NCI-H345 treated with DMSO at 0.1 percent for 48 hours (cell line): ENCODE results near the gene PDE12.
A peak's percentile ranks its signal among the peaks of the same experiment; 100 is the strongest.
"Not testable (repeated sequence)": the region's sequence is repeated elsewhere in the genome, so short reads cannot be mapped to it uniquely, and the experiment has no call there.

Experiments used
- DNase-seq: peaks from one replicate; lab custom pipeline; 2025; ENCODE audit not compliant: unreplicated experiment; lab: John Stamatoyannopoulos, UW

The PDE12 gene

DNA sequence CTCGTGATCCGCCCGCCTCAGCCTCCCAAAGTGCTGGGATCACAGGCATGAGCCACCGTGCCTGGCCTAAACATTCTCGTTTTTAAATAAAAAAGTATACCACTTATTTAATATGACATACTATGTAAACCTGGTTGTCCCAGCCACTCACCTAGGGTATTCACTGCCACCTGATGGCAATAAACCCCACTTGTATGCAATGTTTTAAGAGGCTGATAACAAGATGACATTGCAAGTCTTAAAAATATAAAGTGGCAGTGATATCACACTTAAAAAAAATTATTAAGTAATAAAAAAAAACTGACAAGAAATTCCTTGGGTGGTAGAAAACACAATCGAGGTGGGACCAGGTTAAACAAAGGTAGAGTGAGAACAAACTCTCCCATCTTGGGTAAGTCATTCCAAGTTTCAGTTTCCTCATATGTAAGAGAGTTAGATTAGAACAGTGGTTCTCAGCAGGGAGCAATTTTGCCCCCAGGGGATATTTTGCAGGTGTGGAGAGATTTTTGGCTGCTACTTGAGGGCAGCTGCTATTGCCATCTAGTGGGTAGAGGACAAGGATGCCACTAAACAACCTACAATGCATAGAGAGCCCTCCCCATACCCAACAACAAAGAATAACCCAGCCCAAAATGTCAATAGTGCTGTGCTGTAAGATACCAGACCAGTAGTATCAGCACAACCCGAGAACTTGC lies 26.5 kb downstream of the PDE12 start:
- no peak for DNase-seq

DNA sequence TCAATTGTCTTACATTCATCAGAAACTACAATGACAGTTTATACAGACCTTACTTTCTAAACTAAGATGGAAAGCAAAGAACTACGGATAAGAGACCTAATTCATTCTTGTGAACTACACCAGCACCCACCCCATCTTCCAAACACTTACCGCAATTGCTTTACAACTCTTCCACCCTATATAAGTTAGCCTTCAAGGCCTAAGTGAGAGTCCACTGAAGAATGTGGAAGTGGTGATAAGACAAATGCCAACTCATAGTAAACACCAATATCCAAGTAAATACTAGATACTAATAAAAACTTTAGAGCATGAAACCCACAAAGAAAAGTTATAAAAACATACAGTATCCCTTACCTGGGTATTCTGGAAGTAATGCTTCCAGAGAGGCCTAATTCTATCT lies 27.5 kb downstream of the PDE12 start:
- no peak for DNase-seq

DNA sequence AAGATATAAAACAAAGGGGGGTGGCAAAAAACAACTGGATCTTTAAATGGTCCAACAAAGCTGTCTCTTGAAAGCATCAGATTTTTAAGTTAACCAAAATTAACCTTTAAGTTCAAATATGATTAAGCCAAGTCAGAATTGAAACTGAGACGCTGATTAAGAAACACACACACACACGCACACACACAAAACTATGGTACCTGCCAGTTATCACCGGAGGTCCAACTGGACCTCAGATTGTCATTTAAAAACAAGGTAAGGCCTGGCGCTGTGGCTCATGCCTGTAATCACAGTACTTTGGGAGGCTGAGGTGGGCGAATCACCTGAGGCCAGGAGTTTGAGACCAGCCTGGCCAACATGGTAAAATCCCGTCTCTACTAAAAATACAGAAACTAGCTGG lies 30.7 kb downstream of the PDE12 start:
- no peak for DNase-seq

DNA sequence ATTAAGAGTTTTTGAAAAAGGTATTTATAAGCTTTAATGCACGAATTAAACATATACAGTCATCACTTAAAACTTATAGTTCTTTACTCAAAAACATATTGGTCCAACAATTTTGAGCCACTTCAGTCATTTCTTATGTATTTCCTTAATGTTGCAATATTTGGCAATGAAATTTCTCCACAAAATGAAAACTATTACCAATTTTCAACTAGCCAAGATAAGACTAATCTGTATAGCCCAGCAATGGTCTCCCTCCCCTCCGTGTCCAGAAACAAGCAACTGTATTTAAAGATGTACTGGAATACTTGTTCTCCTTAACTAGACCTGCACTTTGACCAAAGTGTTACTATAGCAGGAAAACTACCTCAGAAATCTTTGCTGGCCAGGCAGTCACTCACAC lies 31.8 kb downstream of the PDE12 start:
- no peak for DNase-seq

DNA sequence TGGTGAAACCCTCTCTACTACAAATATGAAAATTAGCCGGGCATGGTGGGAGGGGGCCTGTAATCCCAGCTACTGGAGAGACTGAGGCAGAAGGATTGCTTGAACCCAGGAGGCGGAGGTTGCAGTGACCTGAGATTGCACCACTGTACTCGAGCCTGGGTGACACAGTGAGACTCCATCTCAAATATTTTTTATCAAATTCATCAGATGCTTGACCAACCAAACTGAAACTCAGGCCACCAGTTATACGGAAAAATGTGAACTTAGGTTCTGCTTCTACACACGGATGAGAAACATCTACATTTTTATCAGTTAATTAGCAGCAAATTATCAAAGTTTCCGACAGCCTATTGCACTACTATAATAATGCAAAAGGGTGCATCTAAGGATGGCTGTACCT lies 36.2 kb downstream of the PDE12 start:
- no peak for DNase-seq

DNA sequence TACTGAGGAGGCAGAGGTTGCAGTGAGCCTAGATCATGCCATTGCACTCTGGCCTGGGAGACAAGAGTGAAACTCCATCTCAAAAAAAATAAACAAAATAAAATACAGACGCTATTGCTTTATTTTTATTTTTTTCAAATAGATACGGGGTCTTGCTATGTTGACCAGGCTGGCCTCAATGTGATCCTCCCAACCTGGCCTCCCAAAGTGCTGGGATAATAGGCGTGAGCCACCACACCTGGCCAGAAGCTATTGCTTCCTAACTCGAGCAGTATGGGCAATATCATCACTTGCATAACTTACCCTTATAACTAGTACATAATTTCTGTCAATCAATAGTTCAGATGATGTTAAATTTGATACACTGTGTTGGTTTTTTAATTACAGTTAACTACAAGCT lies 38.1 kb downstream of the PDE12 start:
- no peak for DNase-seq

- DNase-seq: no peak
Observed at GRCh38 chr3:57594576-57594975, 38.5 kb downstream of the PDE12 start.

DNA sequence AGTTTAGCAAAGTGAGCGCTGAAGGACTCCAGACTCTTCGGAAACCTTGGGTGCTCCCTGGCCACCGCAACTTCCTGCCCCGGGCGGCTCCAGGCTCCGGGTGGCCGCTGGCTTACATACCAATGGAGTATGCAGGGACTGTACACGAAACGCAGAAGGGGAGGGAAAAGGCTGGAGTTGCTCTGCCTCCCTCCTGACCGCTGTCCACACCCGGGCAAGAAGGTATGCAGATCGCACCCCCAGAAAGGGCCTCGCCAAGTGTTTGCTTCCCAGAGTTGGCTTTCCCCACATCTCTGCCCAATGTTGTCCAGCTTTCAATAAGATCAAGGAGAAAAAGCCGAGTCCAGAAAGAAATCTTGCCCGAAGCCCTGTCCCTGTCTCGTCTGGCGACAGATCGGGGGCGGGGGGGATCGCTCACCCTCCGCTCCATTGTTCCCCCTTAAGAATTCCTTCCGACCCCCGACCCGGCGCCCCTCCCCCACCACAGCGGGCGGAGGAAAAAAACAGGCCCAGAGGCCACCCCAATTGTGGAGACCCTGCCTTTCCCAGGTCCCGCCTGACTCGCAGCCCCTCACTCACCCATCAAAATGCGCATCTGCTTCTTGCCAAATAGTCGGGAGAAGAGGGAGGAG lies 40.5 kb downstream of the PDE12 start:
- DNase-seq: no peak

DNA sequence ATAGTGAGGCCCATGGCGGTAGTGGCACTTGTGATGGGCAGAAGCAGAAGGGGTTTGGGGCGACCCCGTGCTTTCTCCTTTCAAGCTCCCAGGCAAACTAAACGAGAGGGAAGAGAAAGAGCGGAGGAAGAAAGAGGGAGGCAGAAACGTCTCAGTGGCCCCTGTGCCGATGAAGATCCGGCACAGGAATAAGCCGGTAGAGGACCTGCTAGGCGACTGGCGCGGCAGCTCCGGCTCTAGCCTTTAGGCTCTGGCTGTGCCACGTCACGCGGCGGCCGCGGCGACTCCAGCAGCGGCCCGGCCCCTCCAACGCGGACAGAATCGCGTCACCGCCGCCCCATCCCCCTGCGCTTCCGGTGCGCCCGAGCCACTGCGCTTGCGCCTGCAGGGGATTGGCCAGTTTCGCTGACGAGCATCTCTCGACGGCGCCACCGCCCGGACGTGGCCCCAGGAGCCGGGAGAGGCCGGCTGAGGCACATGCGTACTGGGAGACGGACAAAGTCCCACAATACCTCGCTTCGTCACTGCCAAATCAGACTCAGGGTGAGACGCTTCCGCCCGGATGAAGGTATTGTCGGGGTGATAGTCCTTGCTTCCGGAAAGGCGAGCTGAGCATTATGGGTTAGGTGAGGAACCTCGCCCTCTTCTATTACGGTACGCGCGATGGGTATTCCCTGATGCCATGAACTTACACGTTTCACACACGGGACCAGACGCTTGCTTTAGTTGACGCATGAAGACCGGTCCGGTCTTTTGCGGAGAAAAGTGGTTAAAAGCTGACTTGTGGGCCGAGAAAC lies 41.3 kb downstream of the PDE12 start, which contains the start of gene ARF4:
Gene ARF4, minus strand, starts transcription at position 218 of the 797 bp plus-strand sequence. Its CDS starts 204 bp downstream, at position 14.
- DNase-seq: peak; percentile 91

GRCh38 chr3:57598765-57599360 lies 42.8 kb downstream of the PDE12 start:
- no peak for DNase-seq

DNA sequence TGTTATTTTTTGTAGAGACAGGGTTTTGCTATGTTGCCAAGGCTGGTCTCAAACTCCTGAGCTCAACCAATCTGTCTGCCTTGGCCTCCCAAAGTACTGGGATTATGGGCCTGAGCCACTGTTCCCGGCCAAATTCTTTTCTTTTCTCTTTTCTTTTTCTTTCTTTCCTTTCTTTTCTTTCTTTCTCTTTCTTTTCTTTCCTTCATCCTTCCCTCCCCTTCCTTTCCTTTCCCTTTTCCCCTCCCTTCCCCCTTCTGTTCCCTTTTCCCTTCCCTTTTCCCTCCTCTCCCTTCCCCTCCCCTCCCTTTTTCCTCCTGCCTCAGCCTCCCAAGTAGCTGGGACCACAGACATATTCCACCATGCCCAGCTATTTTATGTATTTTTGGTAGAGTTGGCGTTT lies 44.1 kb downstream of the PDE12 start:
- DNase-seq: no peak

DNA sequence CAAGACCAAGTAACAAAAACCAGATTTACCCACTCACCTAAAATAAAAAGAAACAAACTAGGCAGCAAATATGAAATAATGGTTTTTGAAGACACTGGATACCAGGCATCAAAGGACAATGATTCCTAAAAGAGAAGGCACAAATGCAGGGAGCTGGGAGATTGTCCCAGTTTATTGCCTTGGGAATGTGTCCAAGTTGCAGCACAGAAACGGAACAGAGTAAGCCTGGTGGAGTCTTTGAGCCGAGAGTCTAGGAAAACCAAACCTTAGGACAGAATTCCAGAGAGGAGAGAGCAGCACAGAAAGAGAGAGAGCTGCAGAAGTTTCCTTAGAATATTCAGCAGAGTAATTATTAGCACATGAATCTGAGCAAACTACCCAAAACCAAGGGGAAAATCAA lies 48.9 kb downstream of the PDE12 start:
- DNase-seq: no peak

- DNase-seq: no peak
Observed at GRCh38 chr3:57605683-57606082, 49.6 kb downstream of the PDE12 start.

- DNase-seq: not testable (repeated sequence)
Observed at GRCh38 chr3:57611870-57612269, 55.8 kb downstream of the PDE12 start.

DNA sequence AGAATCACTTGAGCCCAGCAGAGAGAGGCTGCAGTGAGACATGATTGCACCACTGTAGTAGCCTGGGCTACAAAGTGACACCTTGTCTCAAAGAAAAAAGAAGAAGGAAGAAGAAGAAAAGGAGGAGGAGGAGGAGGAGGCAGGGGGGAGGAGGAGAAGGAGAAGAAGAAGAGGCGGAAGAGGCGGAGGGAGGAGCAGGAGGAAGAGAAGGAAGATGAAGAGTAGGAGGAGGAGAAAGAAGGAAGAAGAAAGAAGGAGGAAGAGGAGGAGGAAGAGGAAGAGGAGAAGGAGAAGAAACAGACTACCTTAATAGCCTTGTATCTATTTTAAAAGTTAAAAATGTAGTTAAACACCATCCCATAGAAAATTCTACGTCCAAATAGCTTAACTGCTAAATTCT lies 60.2 kb downstream of the PDE12 start:
- no peak for DNase-seq
